SK-N-MC (cell line): ENCODE data around the gene CDIP1.

ENCODE experiments used
- FOXP2 ChIP-seq: optimal IDR thresholded peaks from 2 replicates; pipeline ENCODE3; 2011; ENCODE audit warnings: mild to moderate bottlenecking, moderate library complexity; ENCODE audit not compliant: insufficient read depth; ENCODE audit errors: extremely low read length, control extremely low read depth
- POLR2AphosphoS5 ChIP-seq: IDR thresholded peaks from 2 replicates; pipeline ENCODE4 v1.6.1; 2012; ENCODE audit warnings: mild to moderate bottlenecking, low read depth, low read length, borderline replicate concordance

DNA sequence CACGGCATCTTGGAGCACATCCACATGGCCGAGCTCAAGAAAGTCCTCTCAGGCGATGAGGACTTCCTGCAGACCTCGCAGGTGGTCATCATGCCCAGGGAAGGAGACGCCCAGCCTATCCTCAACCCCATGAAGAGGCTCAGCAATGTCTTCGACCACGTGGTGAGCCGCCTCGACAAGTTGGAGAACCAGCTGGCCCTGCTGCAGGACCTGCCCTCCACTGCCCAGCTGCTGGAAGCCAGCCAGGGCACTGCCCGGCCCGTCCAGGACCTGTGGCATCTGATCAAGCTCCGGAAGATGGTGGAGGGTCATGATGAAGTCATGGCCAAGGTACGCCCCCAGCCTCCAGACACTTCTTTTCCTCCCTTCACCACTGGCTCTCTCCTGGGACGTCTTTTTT is 18.0 kb upstream of the CDIP1 start:
- TF ChIP-seq POLR2AphosphoS5 (no peak), FOXP2 (no peak)
